HG02884 (cell line): ENCODE data around the gene PTH1R.

Experiments used
- ATAC-seq: cut with Tn5 transposase; IDR thresholded peaks from one replicate; pipeline ENCODE4 v1.9.1; 2021; ENCODE audit warnings: mild to moderate bottlenecking, moderate library complexity; ENCODE audit not compliant: unreplicated experiment

The PTH1R gene

DNA sequence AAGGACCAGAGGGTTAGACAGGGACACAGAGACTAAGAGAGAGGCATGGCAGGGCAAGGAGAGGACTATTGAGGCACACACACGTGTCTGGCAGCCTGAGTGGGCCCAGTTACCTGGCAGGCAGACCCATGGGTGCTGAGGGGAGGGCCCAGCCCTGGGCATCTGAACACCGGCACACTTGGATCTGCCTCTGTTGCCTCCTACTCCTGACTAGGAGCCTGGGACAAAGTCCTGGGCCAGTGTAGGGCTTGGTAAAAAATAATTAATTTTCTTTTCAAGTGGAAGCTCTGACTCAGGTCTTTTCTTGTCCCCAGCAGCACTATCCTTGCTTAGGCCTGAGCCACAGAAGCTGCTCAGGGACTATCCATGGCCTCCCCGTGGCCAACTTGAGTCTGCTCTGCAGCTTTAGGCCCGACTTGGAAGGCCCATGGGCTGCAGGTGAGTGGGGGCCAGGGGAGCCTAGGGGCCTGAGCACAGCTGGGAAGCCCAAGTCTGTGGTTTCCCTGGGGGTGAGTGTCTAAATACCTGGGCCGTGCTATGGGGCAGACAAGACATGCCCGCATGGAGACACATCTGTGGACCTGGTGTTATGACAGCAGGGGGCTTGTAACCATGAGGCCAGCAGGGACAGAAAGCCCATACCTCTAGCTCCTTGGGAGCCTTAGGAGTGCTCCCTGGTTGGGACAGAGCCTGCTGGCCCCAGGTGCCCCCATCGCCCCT lies at the start of gene PTH1R:
Gene PTH1R, plus strand, starts transcription at position 316 of the 720 bp plus-strand sequence. CDS start 5,839 bp downstream, outside the sequence.
- no peak for ATAC-seq

- peak; percentile 75 for ATAC-seq
These were observed 47.8 kb upstream of the PTH1R start for GRCh38 chr3:46829699-46830208.

- ATAC-seq: no peak
These were observed 46.7 kb upstream of the PTH1R start for GRCh38 chr3:46830801-46831200.

GRCh38 chr3:46831316-46831715 lies 46.2 kb upstream of the PTH1R start:
- no peak for ATAC-seq

DNA sequence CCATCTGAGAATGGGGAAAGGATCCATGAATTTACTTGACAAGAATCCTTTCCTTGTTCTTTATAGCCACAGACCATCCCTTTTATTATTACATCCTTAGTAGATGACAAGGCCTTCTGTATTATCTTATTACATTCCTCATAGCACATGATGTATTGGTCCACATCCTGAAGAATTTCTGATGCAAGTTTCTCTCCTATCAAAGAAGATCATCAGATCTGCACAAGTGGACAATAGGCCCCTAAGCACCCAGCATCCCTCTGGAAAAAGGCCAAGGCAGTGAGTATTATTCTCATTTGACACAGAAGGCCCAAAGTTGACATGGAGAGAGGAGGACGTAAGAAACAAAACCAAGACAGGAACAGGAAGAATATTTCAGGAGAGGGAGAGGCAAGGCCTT lies 45.7 kb upstream of the PTH1R start:
- no peak for ATAC-seq

GRCh38 chr3:46833346-46834300 lies 43.9 kb upstream of the PTH1R start:
- no peak for ATAC-seq

GRCh38 chr3:46835054-46835453 lies 42.5 kb upstream of the PTH1R start:
- ATAC-seq: no peak

DNA sequence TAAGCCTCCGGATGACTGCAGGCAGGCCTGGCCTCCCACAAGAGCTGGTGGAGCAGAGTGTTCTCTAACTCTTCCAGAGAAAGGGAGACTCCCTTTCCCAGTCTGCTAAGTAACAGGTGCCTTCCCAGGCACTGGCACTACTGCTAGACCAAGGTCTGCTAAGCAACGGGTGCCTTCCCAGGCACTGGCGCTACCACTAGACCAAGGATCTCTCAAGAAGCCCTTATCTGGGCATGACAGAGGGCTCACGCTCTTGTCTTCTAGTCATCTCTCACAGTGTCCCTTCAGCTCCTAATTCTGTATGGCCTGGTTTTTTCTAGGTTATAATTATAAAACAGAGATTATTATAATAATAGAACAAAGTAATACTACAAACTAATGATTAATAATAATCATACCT lies 42.0 kb upstream of the PTH1R start:
- ATAC-seq: no peak

- ATAC-seq: no peak
These were observed 39.2 kb upstream of the PTH1R start for GRCh38 chr3:46838301-46838700.

DNA sequence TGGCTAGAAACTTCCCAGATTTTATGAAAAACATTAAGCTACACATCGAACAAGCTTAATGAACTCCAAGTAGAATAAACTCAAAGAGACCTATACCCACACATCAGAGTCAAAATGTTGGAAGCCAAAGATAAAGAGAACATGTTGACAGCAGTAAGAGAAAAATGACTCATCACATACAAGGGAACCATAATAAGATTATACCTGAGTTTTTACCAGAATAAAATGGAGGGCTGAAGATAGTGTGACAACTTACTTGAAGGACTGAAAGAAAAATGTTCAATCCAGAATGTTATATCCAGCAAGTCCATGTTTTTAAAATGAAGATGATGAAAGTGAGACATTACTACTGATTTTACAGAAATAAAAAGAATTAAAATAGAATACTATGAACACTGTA lies 37.0 kb upstream of the PTH1R start:
- no peak for ATAC-seq

GRCh38 chr3:46843508-46843907 lies 34.0 kb upstream of the PTH1R start:
- no peak for ATAC-seq

DNA sequence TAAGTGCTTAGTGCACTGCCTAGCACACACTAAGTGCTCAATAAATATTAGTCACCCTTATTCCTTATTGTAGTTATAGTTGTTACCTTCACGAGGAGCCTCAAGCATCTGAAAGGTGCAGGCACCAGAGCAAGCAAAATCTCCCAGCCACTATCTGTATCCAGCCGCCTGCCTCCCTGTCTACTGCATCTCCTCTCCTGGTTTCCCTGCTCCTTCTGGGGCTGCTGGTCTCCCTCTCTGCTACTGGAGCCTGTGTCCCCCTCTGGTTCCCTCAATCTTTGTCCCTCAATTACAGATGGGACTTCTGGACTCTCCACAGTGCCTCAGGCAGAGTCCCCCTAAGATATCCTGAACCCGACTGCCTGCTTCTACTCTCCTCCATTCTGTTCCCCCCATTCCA lies 33.1 kb upstream of the PTH1R start:
- no peak for ATAC-seq

DNA sequence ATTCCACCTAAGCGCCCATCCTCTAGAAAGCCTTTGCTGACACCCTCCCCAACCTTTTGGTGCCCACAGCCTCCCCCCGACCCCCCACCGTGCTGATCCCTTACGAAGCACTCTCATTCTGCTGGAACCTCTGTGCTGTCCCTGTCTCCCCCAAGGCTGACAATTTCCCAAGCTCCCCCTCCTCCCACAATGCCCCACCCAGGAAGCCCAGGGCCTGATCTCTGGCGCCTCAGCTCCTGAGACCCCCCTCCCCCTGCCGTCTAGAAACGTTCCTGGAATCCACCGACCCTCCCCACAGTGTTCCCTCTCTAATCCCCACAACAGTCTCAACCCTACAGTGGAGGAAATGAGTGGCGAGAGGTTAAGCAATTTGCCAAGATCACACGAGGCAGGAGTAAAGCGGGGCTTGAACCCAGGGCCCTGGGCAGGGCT lies 32.6 kb upstream of the PTH1R start:
- no peak for ATAC-seq

DNA sequence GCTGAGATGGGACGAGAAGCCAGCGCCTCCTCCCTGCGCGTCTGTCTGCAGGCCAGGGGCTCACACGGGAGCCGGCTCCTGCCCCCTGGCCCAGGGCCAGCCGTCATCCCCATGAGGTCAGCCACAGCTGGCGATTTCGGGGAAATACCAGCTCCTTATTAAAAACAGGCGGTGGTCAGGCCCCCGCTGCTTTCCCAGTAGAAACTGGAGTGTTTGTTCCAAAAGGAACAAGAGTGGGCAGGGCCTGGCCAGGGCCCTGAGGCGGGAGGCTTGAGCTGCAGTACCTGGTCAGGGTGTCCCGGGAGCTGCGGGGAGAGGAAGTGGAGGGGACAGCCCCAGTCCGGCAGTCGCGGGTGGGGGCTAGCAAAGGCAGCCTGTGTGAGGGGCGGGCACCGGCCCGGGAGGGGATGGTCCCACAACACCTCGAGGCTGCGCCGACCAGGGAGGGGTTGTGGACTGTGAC lies 32.1 kb upstream of the PTH1R start:
- ATAC-seq: peak; percentile 33

DNA sequence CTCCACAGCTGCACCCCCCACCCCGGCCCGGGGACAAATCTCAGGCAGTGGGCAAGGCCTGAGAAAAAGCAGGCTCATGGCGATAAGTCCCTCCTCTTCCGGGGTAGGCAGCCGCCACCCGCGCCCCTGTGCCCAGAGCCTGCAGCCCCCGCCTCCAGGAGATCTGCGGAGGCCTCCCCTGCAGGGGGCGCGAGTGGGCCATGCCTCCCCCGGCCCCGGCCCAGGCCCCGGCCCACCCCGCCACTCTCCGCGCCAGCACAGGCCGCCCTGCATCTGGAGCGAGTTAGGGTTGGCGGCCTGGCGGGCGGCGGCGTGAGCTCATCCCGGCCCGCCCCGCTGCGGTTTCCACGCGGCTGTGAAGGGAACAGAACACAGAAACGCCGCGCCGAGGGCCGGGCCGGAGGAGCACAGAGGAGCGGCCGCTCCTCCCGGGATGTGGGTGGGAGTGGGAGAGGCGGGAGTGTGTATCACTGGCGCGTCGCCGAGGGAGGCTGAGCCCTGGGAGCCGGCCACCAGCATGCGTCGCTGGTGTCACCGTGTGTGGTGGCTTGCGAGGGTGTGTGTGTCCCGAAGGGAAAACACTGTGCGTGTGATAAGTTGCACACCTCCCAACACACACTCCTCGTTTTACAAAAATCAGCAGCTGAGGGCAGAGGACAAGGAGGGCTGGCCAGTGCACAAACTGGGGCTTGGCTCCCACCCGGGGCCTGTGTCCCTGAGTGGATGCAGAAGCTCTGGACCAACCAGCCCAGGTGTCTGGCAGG lies 31.5 kb upstream of the PTH1R start:
- peak; percentile 56 for ATAC-seq

DNA sequence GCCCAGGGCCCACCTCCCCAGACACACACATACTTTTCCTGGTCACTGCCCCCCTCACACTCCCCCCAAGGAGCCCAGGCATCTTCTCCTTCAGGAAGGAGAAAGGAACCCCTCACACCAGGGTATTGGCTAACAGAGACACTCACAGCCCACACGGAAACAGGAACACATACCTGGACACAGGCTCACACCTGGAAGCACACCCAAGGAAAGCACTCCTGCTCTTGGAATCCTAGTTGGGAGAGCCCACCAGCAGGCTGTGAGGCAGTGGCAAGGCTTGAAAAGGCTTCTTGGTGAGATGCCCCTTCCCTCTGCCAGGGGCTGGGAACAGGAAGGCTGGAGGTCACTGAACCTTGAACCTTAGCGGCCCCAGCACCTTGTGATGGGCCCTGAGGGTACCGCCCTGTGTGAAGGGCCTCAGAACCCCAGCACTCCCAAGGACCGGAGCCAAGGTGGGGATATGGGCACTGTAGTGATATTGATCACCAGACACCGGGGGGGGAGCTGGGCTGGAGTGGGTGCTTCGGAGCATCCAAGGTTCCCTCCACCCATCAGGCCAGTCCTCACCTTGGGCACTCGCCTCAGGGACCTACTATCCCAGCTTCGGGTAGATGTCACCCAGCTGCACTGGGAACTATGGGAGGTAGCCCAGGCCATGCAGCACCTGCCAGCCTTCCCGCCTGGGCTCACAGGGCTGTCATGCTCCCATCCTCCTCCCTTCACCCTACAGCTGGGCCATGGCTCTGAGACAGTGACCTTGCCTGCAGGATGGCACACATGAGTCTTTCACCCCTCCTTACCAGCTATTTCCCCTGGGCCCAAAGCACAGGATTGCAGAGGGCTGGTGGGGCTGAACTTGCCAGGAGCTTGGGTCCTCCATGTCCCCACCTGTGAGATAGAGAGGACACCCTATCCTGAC lies 30.6 kb upstream of the PTH1R start:
- ATAC-seq: no peak

GRCh38 chr3:46847744-46848143 lies 29.8 kb upstream of the PTH1R start:
- no peak for ATAC-seq

GRCh38 chr3:46848271-46849044 lies 29.1 kb upstream of the PTH1R start:
- no peak for ATAC-seq

DNA sequence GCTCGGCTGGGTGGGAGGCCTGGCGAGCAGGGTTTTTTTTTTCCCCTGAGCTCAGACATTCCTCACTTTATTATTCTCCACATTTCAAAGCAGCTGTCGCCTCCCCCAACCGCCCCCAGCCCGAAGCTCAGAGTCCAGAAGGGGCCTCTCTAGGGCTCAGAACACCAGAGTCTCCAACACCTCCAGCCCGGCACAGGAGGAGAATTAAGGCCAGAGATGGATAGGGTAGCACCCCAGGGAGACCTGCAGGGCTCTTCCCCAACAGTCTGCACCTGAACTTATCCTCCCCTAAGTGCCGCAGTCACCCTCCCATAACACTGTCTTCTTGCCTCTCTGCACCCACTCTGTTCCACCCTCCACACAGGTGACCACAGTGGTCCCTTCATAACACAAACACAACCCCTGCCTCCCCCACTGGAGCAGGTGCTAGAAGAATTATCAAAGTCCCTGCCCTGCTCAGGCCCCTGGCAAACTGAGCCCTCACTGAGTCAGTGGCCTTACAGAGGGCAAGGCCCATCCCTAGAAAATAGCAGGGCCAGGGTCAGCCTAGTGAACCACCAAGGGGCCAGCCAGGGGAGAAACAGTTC lies 28.4 kb upstream of the PTH1R start:
- ATAC-seq: no peak
